Lower leg skin (tissue), 4 donors: ENCODE results near the gene PABPN1L. TPM values are rescaled to one million over a fixed set of nuclear protein-coding genes. Genes with fewer than 3 reads are reported as not detected.
"Not testable (repeated sequence)": the region's sequence is repeated elsewhere in the genome, so short reads cannot be mapped to it uniquely, and the experiment has no call there.

Experiments used
- DNase-seq, 2 donors: peaks; one replicate each; pipeline ENCODE4 v3.0.0-alpha.2; 2019; ENCODE audit warnings: low spot score in 2 of 2
- H3K4me3 ChIP-seq: fragments of 200-600 bp; sonication (generic); 2 replicates; pipeline ENCODE4 v1.5.1; 2017; ENCODE audit warnings: mild to moderate bottlenecking, low read depth; ENCODE audit not compliant: poor library complexity, severe bottlenecking
- CTCF ChIP-seq, 3 donors: fragments of 450-650 bp; IDR thresholded peaks; one replicate each; pipeline ENCODE4 v1.5.1; 2016; ENCODE audit warnings: antibody characterized with exemption in 3 of 3, mild to moderate bottlenecking in 3 of 3, moderate library complexity in 2 of 3
- POLR2A ChIP-seq, 2 donors: fragments of 450-650 bp; IDR thresholded peaks; one replicate each; pipeline ENCODE4 v1.6.1; 2016 to 2017; ENCODE audit warnings: antibody characterized with exemption in 2 of 2, mild to moderate bottlenecking in 1 of 2, moderate library complexity in 1 of 2
- WGBS, 2 donors: methylation state at CpG; one replicate each; pipeline ENCODE4 v1.1.5; 2018; 5-methylcytosine and 5-hydroxymethylcytosine counted together
- intact Hi-C: fragments of 100-400 bp; cut with DNase I; formaldehyde crosslinking; loops from one replicate; pipeline ENCODE4 v1.15.0; 2023; ENCODE audit warnings: low total_unique reads
- total RNA-seq, 4 donors: library from RNA; depleted of rRNA; stranded (reverse); fragments of >200 nt; gene quantifications; one replicate each; pipeline ENCODE4 v1.1.0, GENCODE V29; 2016

Gene PABPN1L
- total RNA-seq, 4 donors from 2014 or later, result not detected

- intact Hi-C loops, result no loop called here
- H3K4me3 ChIP-seq, result no peak overlapping the region
- no peak for DNase-seq
- TF ChIP-seq POLR2A (IDR thresholded peaks at IDR 0.05) (no peak), CTCF (IDR thresholded peaks at IDR 0.05) (no peak)
- 64 to 65% methylated on average over 17 to 29 of the region's 41 CpGs for WGBS, 2 donors
Observed at GRCh38 chr16:88899901-88900661, 33.6 kb upstream of the PABPN1L start.

- TF ChIP-seq CTCF (IDR thresholded peaks at IDR 0.05) (no peak), POLR2A (IDR thresholded peaks at IDR 0.05) (no peak)
- intact Hi-C loops, result no loop called here
- WGBS, 2 donors, result 82% methylated on average over 31 to 34 of the region's 34 CpGs
- no peak for DNase-seq
- no peak overlapping the region for H3K4me3 ChIP-seq
Observed at GRCh38 chr16:88897696-88898425, 31.4 kb upstream of the PABPN1L start.

- no peak overlapping the region for H3K4me3 ChIP-seq
- 85 to 87% methylated on average over 47 to 54 of the region's 57 CpGs for WGBS, 2 donors
- DNase-seq, result no peak
- TF ChIP-seq POLR2A (IDR thresholded peaks at IDR 0.05), result no peak
- TF ChIP-seq CTCF (IDR thresholded peaks at IDR 0.05), result no peak
- intact Hi-C loops, result no loop called here
Observed at GRCh38 chr16:88896238-88897070, 30.0 kb upstream of the PABPN1L start.

GRCh38 chr16:88895335-88895734 is 28.9 kb upstream of the PABPN1L start:
- H3K4me3 ChIP-seq, result no peak overlapping the region
- intact Hi-C loops, result no loop called here
- TF ChIP-seq POLR2A (IDR thresholded peaks at IDR 0.05) (no peak), CTCF (IDR thresholded peaks at IDR 0.05) (no peak)
- WGBS, 2 donors, result 87 to 91% methylated on average over 11 to 16 of the region's 22 CpGs
- no peak for DNase-seq

- no peak overlapping the region for H3K4me3 ChIP-seq
- intact Hi-C loops, result no loop called here
- TF ChIP-seq POLR2A (IDR thresholded peaks at IDR 0.05) (no peak), CTCF (IDR thresholded peaks at IDR 0.05) (no peak)
- DNase-seq, result no peak
- WGBS, 2 donors, result 57 to 71% methylated on average over 15 of the region's 21 CpGs
Observed at GRCh38 chr16:88894681-88895300, 28.3 kb upstream of the PABPN1L start.

GRCh38 chr16:88894266-88894665 is 27.8 kb upstream of the PABPN1L start:
- H3K4me3 ChIP-seq, DNase-seq, intact Hi-C loops: not testable (repeated sequence)
- 86 to 96% methylated on average over 4 of the region's 6 CpGs for WGBS, 2 donors
